Suprapubic skin (tissue), 3 donors: ENCODE results near the gene CDK1.

Source experiments
- CTCF ChIP-seq, 2 donors: fragments of 200-600 bp in 1 of 2; fragments of 450-650 bp in 1 of 2; sonication (generic) in 1 of 2; IDR thresholded peaks; one replicate each; pipeline ENCODE4 v1.5.1; 2016 to 2019; ENCODE audit warnings: antibody characterized with exemption in 2 of 2, mild to moderate bottlenecking in 1 of 2, moderate library complexity in 1 of 2
- POLR2AphosphoS5 ChIP-seq, 3 donors: sonication (generic); formaldehyde crosslinking; IDR thresholded peaks; one replicate each; pipeline ENCODE4 v1.6.1; 2017; ENCODE audit warnings: antibody characterized with exemption in 3 of 3

- no peak for TF ChIP-seq CTCF (IDR thresholded peaks at IDR 0.05)
- no peak for TF ChIP-seq POLR2AphosphoS5 (IDR thresholded peaks at IDR 0.05)
Observed at GRCh38 chr10:60806921-60807320, 28.6 kb downstream of the CDK1 start.
